H1 (cell line): ENCODE data around the gene STAC. TPM values are rescaled to one million over a fixed set of nuclear protein-coding genes. Genes with fewer than 3 reads are reported as not detected.
A peak's percentile ranks its signal among the peaks of the same experiment; 100 is the strongest.

ENCODE experiments used
- CTCF ChIA-PET: fragments of 300-600 bp; sonication (Branson Sonifier 250); formaldehyde crosslinking; loops from one replicate; lab custom pipeline; 2021; ENCODE audit not compliant: partially characterized antibody; lab: Charles Lee
- POLR2A ChIA-PET: fragments of 300-600 bp; sonication (Branson Sonifier 250); formaldehyde crosslinking; loops from one replicate; lab custom pipeline; 2021; ENCODE audit warnings: inconsistent platforms; ENCODE audit not compliant: partially characterized antibody; lab: Charles Lee
- DNase-seq, 2 experiments: peaks; one replicate each; pipeline versions ENCODE4 v3.0.0 to v3.0.0-alpha.2; 2010 to 2022; ENCODE audit warnings: low spot score in 2 of 2, low read depth in 1 of 2, mixed read lengths in 1 of 2
- FAIRE-seq: peaks from 2 replicates; lab custom pipeline; 2011; peaks lifted over from hg19 to GRCh38; lab: Jason Lieb, UNC
- H2AFZ ChIP-seq: 2 replicates; pipeline ENCODE4 v1.8.1; 2012; ENCODE audit warnings: low read length, inconsistent platforms
- H2AK5ac ChIP-seq: 2 replicates; pipeline ENCODE4 v1.6.1; 2013; ENCODE audit warnings: low read depth, low read length
- H2BK120ac ChIP-seq: replicated peaks from 2 replicates; pipeline ENCODE3; 2013; ENCODE audit warnings: low read depth, low read length, inconsistent platforms
- H2BK12ac ChIP-seq: 2 replicates; pipeline ENCODE4 v1.6.1; 2013; ENCODE audit warnings: low read depth, low read length
- H2BK15ac ChIP-seq: 2 replicates; pipeline ENCODE4 v1.6.1; 2013; ENCODE audit warnings: low read length
- H2BK20ac ChIP-seq: 2 replicates; pipeline ENCODE4 v1.6.1; 2013; ENCODE audit warnings: low read length
- H2BK5ac ChIP-seq: 2 replicates; pipeline ENCODE4 v1.6.1; 2013; ENCODE audit warnings: low read depth, low read length
- H3K14ac ChIP-seq: 2 replicates; pipeline ENCODE4 v1.6.1; 2013; ENCODE audit warnings: inconsistent platforms; ENCODE audit not compliant: insufficient read length
- H3K18ac ChIP-seq: 2 replicates; pipeline ENCODE4 v1.6.1; 2013; ENCODE audit warnings: low read length; ENCODE audit errors: extremely low read depth
- H3K23ac ChIP-seq: 2 replicates; pipeline ENCODE4 v1.6.1; 2013; ENCODE audit warnings: inconsistent platforms; ENCODE audit not compliant: insufficient read length
- H3K23me2 ChIP-seq: 2 replicates; pipeline ENCODE4 v1.6.1; 2013; ENCODE audit warnings: low read depth, low read length
- H3K27ac ChIP-seq: 2 replicates; pipeline ENCODE4 v1.6.1; 2011; ENCODE audit warnings: low read depth, low read length, inconsistent platforms
- H3K27me3 ChIP-seq, 4 experiments: replicated peaks in 1 of 4; 1 replicate in 1 of 4; 2 replicates in 3 of 4; pipeline versions ENCODE4 v1.6.1 to v1.8.1; 2011 to 2013; ENCODE audit warnings: low read length in 3 of 4, mild to moderate bottlenecking in 3 of 4, inconsistent platforms in 2 of 4, mixed read lengths in 2 of 4, moderate library complexity in 1 of 4; ENCODE audit not compliant: control insufficient read depth in 3 of 4, insufficient read depth in 3 of 4; ENCODE audit errors: extremely low read depth in 1 of 4
- H3K36me3 ChIP-seq, 4 experiments: 2 replicates each; pipeline versions ENCODE4 v1.6.1 to v1.8.1; 2011 to 2013; ENCODE audit warnings: mild to moderate bottlenecking in 4 of 4, low read length in 3 of 4, moderate library complexity in 2 of 4, control low read depth in 1 of 4, inconsistent platforms in 1 of 4; ENCODE audit not compliant: insufficient read depth in 4 of 4, control insufficient read depth in 2 of 4
- H3K4ac ChIP-seq: replicated peaks from 2 replicates; pipeline ENCODE3; 2013; ENCODE audit warnings: low read length, low read depth, mixed read lengths, inconsistent platforms; ENCODE audit not compliant: insufficient read length
- H3K4me1 ChIP-seq, 4 experiments: replicated peaks in 1 of 4; 1 replicate in 1 of 4; 2 replicates in 3 of 4; pipeline versions ENCODE4 v1.6.1 to v1.8.1; 2011 to 2013; ENCODE audit warnings: low read length in 3 of 4, inconsistent platforms in 2 of 4, mixed read lengths in 1 of 4; ENCODE audit not compliant: insufficient read depth in 4 of 4, control insufficient read depth in 3 of 4
- H3K4me2 ChIP-seq, 2 experiments: 2 replicates each; pipeline versions ENCODE4 v1.6.1 to v1.8.1; 2011 to 2013; ENCODE audit warnings: low read depth in 2 of 2, low read length in 2 of 2, control low read depth in 1 of 2, inconsistent platforms in 1 of 2, mild to moderate bottlenecking in 1 of 2; ENCODE audit not compliant: insufficient read depth in 1 of 2
- H3K4me3 ChIP-seq, 4 experiments: fragments of 200-600, 300-600 bp in 1 of 4; sonication (generic), shearing (Covaris generic), sonication (Bioruptor Twin) in 1 of 4; 2 replicates each; pipeline versions ENCODE4 v1.5.1 to v1.8.1; 2011 to 2016; ENCODE audit warnings: low read length in 4 of 4, low read depth in 3 of 4, control low read depth in 2 of 4, inconsistent platforms in 2 of 4, mild to moderate bottlenecking in 2 of 4, mixed read lengths in 1 of 4, moderate library complexity in 1 of 4; ENCODE audit not compliant: insufficient read depth in 2 of 4; ENCODE audit errors: extremely low read depth in 1 of 4
- H3K56ac ChIP-seq: replicated peaks from 2 replicates; pipeline ENCODE3; 2013; ENCODE audit warnings: low read depth, mild to moderate bottlenecking, mixed read lengths, low read length, inconsistent platforms; ENCODE audit not compliant: insufficient read length
- H3K79me1 ChIP-seq: 2 replicates; pipeline ENCODE4 v1.6.1; 2013; ENCODE audit warnings: low read depth, low read length, control low read depth
- H3K79me2 ChIP-seq, 2 experiments: 2 replicates each; pipeline versions ENCODE4 v1.6.1 to v1.8.1; 2012 to 2013; ENCODE audit warnings: low read length in 2 of 2, mild to moderate bottlenecking in 2 of 2, inconsistent platforms in 1 of 2; ENCODE audit not compliant: insufficient read depth in 2 of 2, control insufficient read depth in 1 of 2
- H3K9ac ChIP-seq, 4 experiments: replicated peaks in 1 of 4; 1 replicate in 1 of 4; 2 replicates in 3 of 4; pipeline versions ENCODE4 v1.6.1 to v1.8.1; 2011 to 2013; ENCODE audit warnings: low read depth in 3 of 4, low read length in 3 of 4, control low read depth in 2 of 4, mild to moderate bottlenecking in 2 of 4, moderate library complexity in 2 of 4, inconsistent platforms in 1 of 4; ENCODE audit errors: extremely low read depth in 1 of 4
- H3K9me3 ChIP-seq, 2 experiments: 2 replicates each; pipeline versions ENCODE4 v1.6.1 to v1.8.1; 2012 to 2013; ENCODE audit warnings: mild to moderate bottlenecking in 2 of 2, moderate library complexity in 2 of 2, control low read depth in 1 of 2, inconsistent platforms in 1 of 2, low read depth in 1 of 2, low read length in 1 of 2, mixed read lengths in 1 of 2; ENCODE audit not compliant: insufficient read depth in 2 of 2
- H4K20me1 ChIP-seq, 2 experiments: replicated peaks in 1 of 2; 2 replicates each; pipeline versions ENCODE3 to v1.8.1; 2011 to 2013; ENCODE audit warnings: inconsistent platforms in 2 of 2, low read length in 2 of 2, mild to moderate bottlenecking in 1 of 2; ENCODE audit not compliant: insufficient read depth in 2 of 2, control insufficient read depth in 1 of 2
- H4K5ac ChIP-seq: 2 replicates; pipeline ENCODE4 v1.6.1; 2013; ENCODE audit warnings: low read length, low read depth, mixed read lengths, inconsistent platforms; ENCODE audit not compliant: insufficient read length
- H4K8ac ChIP-seq: 2 replicates; pipeline ENCODE4 v1.8.0; 2013; ENCODE audit warnings: mild to moderate bottlenecking, moderate library complexity, low read length, inconsistent platforms; ENCODE audit not compliant: insufficient read depth; ENCODE audit errors: extremely low read depth
- H4K91ac ChIP-seq: replicated peaks from 2 replicates; pipeline ENCODE3; 2013; ENCODE audit warnings: low read length, mixed read lengths, inconsistent platforms; ENCODE audit not compliant: insufficient read length
- CBX8 ChIP-seq: fragments of 300-800, 300-1000 bp; sonication (generic); IDR thresholded peaks from 2 replicates; pipeline ENCODE4 v1.7.1; 2016; ENCODE audit warnings: low read depth, low read length, borderline replicate concordance
- CHD1 ChIP-seq: IDR thresholded peaks from 2 replicates; pipeline ENCODE4 v1.6.1; 2012; ENCODE audit warnings: low read depth, low read length, improper control_type of control experiment
- CTBP2 ChIP-seq: IDR thresholded peaks from 2 replicates; pipeline ENCODE4 v1.7.0; 2011; ENCODE audit warnings: borderline replicate concordance, mild to moderate bottlenecking, moderate library complexity, mixed read lengths, low read length; ENCODE audit not compliant: insufficient read depth, insufficient read length
- EZH2 ChIP-seq: fragments of 200-600 bp; sonication (generic); IDR thresholded peaks from 2 replicates; pipeline ENCODE4 v1.7.1; 2012; ENCODE audit warnings: low read depth, mild to moderate bottlenecking, moderate library complexity, low read length, inconsistent platforms; ENCODE audit not compliant: severe bottlenecking
- GABPA ChIP-seq: IDR thresholded peaks from 2 replicates; pipeline ENCODE4 v1.6.1; 2011; ENCODE audit warnings: mild to moderate bottlenecking, low read length, moderate library complexity, borderline replicate concordance; ENCODE audit not compliant: insufficient read depth
- GTF2F1 ChIP-seq: IDR thresholded peaks from 2 replicates; pipeline ENCODE4 v1.6.1; 2012; ENCODE audit warnings: low read depth, low read length, improper control_type of control experiment, borderline replicate concordance
- JUND ChIP-seq: IDR thresholded peaks from 2 replicates; pipeline ENCODE4 v1.6.1; 2011; ENCODE audit warnings: mild to moderate bottlenecking, improper control_type of control experiment, low read length
- SIN3A ChIP-seq, 2 experiments: IDR thresholded peaks in 1 of 2; conservative IDR thresholded peaks in 1 of 2; 2 replicates each; pipeline ENCODE4 v1.6.1; 2011 to 2012; ENCODE audit warnings: low read length in 2 of 2, improper control_type of control experiment in 1 of 2, low read depth in 1 of 2, mild to moderate bottlenecking in 1 of 2
- WGBS, 2 experiments: shearing (Covaris generic) in 1 of 2; methylation state at CpG; one replicate each; pipeline versions ENCODE4 v1.1.6 to v1.1.7; 2013 to 2015; ENCODE audit warnings: low lambda C conversion rate in 2 of 2, mixed read lengths in 2 of 2, inconsistent platforms in 1 of 2, low coverage in 1 of 2, missing lambda C conversion rate in 1 of 2; ENCODE audit not compliant: insufficient replicate concordance in 2 of 2, insufficient coverage in 1 of 2, insufficient read length in 1 of 2; ENCODE audit errors: extremely low coverage in 1 of 2, missing lambda C conversion rate in 1 of 2; 5-methylcytosine and 5-hydroxymethylcytosine counted together
- polyA plus RNA-seq, 7 experiments: library from polyadenylated mRNA; depleted of rRNA in 3 of 7; stranded (reverse) in 5 of 7; unstranded in 2 of 7; fragments of >200 nt in 5 of 7; fragments of 200-250 nt in 2 of 7; gene quantifications; 1 replicate in 5 of 7; 2 replicates in 1 of 7; 4 replicates in 1 of 7; pipeline versions ENCODE4 v1.2.1 to v1.2.3, GENCODE V29; 2011 to 2013; ENCODE audit warnings: missing spikeins in 2 of 7, mixed read lengths in 2 of 7
- total RNA-seq: library from RNA; stranded (reverse); fragmentation: NEBNext Ultra II Directional; extraction: Animal tissue kit (Norgen Biotek cat#: 25700); gene quantifications from 2 replicates; pipeline ENCODE4 v1.2.1, GENCODE V29; 2021
- TF ChIP-seq, protein P1 (sequence below), 3 experiments: IDR thresholded peaks; 1 replicate in 2 of 3; 2 replicates in 1 of 3; pipeline versions ENCODE4 v1.5.1 to v1.6.1; 2011; ENCODE audit warnings: low read length in 3 of 3, mild to moderate bottlenecking in 3 of 3, inconsistent platforms in 2 of 3, low read depth in 1 of 3, moderate library complexity in 1 of 3; ENCODE audit not compliant: insufficient read depth in 1 of 3; ENCODE audit errors: control extremely low read depth in 1 of 3

STAC gene
- total and polyA plus RNA-seq, 2 of the 8 experiments (the other 6 are each of a cell fraction or from before 2014, with no cell fraction given), result 8.0 to 18.1 TPM

DNA sequence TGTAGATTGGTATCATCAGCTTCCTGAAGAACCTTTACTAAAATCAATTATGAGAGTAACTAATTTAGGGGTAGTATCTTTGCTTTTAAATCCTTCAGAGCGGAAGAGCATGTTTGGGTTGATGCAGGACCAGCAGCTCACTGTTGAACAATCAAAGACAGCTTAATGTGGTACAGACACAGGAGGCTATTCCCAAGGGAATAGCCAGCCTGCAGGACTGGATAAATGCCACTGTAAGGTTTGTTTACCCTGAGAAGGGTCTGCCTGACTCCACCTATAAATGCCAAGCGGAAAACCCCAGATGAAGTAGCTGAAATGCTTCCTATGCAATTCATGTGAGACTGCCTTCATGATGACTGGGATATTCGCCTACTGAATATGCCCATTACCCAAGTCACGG is 16.0 kb upstream of the STAC start:
- TF ChIP-seq CHD1 (no peak), CBX8 (no peak), CTBP2 (no peak), GTF2F1 (no peak), SIN3A (conservative IDR thresholded peaks at IDR 0.05 in 1 of 2, IDR thresholded peaks at IDR 0.05 in 1 of 2; ENCODE audit: low read depth in 1 of 2, low read length in 2 of 2) (no peak), GABPA (no peak), EZH2 (no peak), JUND (no peak)
- TF ChIP-seq, protein P1, sequence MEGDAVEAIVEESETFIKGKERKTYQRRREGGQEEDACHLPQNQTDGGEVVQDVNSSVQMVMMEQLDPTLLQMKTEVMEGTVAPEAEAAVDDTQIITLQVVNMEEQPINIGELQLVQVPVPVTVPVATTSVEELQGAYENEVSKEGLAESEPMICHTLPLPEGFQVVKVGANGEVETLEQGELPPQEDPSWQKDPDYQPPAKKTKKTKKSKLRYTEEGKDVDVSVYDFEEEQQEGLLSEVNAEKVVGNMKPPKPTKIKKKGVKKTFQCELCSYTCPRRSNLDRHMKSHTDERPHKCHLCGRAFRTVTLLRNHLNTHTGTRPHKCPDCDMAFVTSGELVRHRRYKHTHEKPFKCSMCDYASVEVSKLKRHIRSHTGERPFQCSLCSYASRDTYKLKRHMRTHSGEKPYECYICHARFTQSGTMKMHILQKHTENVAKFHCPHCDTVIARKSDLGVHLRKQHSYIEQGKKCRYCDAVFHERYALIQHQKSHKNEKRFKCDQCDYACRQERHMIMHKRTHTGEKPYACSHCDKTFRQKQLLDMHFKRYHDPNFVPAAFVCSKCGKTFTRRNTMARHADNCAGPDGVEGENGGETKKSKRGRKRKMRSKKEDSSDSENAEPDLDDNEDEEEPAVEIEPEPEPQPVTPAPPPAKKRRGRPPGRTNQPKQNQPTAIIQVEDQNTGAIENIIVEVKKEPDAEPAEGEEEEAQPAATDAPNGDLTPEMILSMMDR (IDR thresholded peaks at IDR 0.05; ENCODE audit: control extremely low read depth in 1 of 3, insufficient read depth in 1 of 3, low read depth in 1 of 3, low read length in 3 of 3), result no peak
- Histone ChIP-seq H2AFZ (0 out of 2 replicates have a peak overlapping the region, but pooled peaks have one; percentile 16), H3K27me3 (no peaks in the 10 kb centered on the region), H2AK5ac (no peak overlapping the region), H3K23ac (no peak overlapping the region), H4K5ac (no peak overlapping the region), H3K4me3 (no peak overlapping the region), H3K79me2 (no peaks in the 10 kb centered on the region), H3K4ac (no peak overlapping the region), H3K79me1 (no peaks in the 10 kb centered on the region), H2BK5ac (no peak overlapping the region), H2BK120ac (no peak overlapping the region), H2BK12ac (no peak overlapping the region), H4K20me1 (no peaks in the 10 kb centered on the region), H3K14ac (no peak overlapping the region), H2BK20ac (no peak overlapping the region), H3K56ac (no peak overlapping the region), H3K36me3 (no peaks in the 10 kb centered on the region), H2BK15ac (no peak overlapping the region), H4K8ac (no peak overlapping the region), H3K9me3 (0 out of 4 replicates have a peak, but pooled peaks cover 0 to 2% of the 10 kb centered on the region in 2 experiments), H3K4me1 (peaks cover 2 to 5% (median 4%) of the 10 kb centered on the region in 4 experiments; a peak in 5 of 7 replicates), H3K18ac (no peak overlapping the region), H4K91ac (no peak overlapping the region), H3K27ac (no peak overlapping the region), H3K9ac (no peak overlapping the region), H3K4me2 (no peak overlapping the region), H3K23me2 (no peaks in the 10 kb centered on the region)
- DNase-seq (no peak), FAIRE-seq (no peak)
- CTCF ChIA-PET, result interaction anchor here (1.1 kb wide), 1 partner anchor 8 kb away, joined by 4 read pairs; no protein-coding TSS in a partner anchor
- POLR2A ChIA-PET, result interaction anchor here (1.2 kb wide), 1 partner anchor 40 kb away, joined by 3 read pairs; no protein-coding TSS in a partner anchor
- 89% methylated on average over 4 of the region's 4 CpGs; no CpG with 5 or more reads in 1 of the 2 experiments for WGBS, 2 experiments
